Transverse colon (tissue), 3 donors: ENCODE results near the gene MRGPRD.

Source experiments
- EP300 ChIP-seq: sonication (generic); formaldehyde crosslinking; IDR thresholded peaks from one replicate; pipeline ENCODE4 v1.6.1; 2017; ENCODE audit warnings: antibody characterized with exemption, low read depth
- POLR2A ChIP-seq: fragments of 450-650 bp; IDR thresholded peaks from one replicate; pipeline ENCODE4 v1.6.1; 2016; ENCODE audit warnings: antibody characterized with exemption, mild to moderate bottlenecking, moderate library complexity
- TF ChIP-seq, protein P1 (sequence below), 5 experiments: fragments of 200-600 bp in 3 of 5; fragments of 450-650 bp in 2 of 5; sonication (generic) in 3 of 5; IDR thresholded peaks; 1 replicate in 2 of 5; 2 replicates in 3 of 5; pipeline ENCODE4 v1.5.1; 2016 to 2017; ENCODE audit warnings: antibody characterized with exemption in 5 of 5, inconsistent platforms in 3 of 5, mild to moderate bottlenecking in 2 of 5, moderate library complexity in 1 of 5

GRCh38 chr11:68979931-68980775, 633 bp downstream of the MRGPRD start:
- TF ChIP-seq, protein P1, sequence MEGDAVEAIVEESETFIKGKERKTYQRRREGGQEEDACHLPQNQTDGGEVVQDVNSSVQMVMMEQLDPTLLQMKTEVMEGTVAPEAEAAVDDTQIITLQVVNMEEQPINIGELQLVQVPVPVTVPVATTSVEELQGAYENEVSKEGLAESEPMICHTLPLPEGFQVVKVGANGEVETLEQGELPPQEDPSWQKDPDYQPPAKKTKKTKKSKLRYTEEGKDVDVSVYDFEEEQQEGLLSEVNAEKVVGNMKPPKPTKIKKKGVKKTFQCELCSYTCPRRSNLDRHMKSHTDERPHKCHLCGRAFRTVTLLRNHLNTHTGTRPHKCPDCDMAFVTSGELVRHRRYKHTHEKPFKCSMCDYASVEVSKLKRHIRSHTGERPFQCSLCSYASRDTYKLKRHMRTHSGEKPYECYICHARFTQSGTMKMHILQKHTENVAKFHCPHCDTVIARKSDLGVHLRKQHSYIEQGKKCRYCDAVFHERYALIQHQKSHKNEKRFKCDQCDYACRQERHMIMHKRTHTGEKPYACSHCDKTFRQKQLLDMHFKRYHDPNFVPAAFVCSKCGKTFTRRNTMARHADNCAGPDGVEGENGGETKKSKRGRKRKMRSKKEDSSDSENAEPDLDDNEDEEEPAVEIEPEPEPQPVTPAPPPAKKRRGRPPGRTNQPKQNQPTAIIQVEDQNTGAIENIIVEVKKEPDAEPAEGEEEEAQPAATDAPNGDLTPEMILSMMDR (IDR thresholded peaks at IDR 0.05): no peak
- TF ChIP-seq POLR2A (no peak), EP300 (no peak)
